WTC11 (cell line): Measurements from ENCODE around the gene PDE4B. TPM values are rescaled to one million over a fixed set of nuclear protein-coding genes. Genes with fewer than 3 reads are reported as not detected.

Experiments used
- ATAC-seq: fragments of 200-7000 bp; cut with Tn5 transposase; 2 replicates; pipeline ENCODE4 v1.10.0; 2021; ENCODE audit warnings: mild to moderate bottlenecking, moderate library complexity
- CTCF ChIA-PET: fragments of 300-600 bp; sonication (Branson Sonifier 250); formaldehyde crosslinking; loops from one replicate; lab custom pipeline; 2021; ENCODE audit warnings: antibody characterized with exemption; lab: Charles Lee
- POLR2A ChIA-PET: fragments of 350-600 bp; sonication (Branson Sonifier 250); formaldehyde crosslinking; loops from one replicate; lab custom pipeline; 2021; ENCODE audit warnings: antibody characterized with exemption; lab: Charles Lee
- DNase-seq: peaks from one replicate; pipeline ENCODE4 v3.0.0; 2021; ENCODE audit warnings: low spot score
- H3K27ac Mint-ChIP-seq: 2 replicates; pipeline ENCODE4 v1.8.0; 2021; ENCODE audit warnings: mixed read lengths
- H3K27me3 Mint-ChIP-seq: 2 replicates; pipeline ENCODE4 v1.8.0; 2021; ENCODE audit warnings: low read depth, mild to moderate bottlenecking, moderate library complexity, mixed read lengths
- H3K36me3 Mint-ChIP-seq: 2 replicates; pipeline ENCODE4 v1.8.0; 2021; ENCODE audit warnings: mixed read lengths
- H3K4me1 Mint-ChIP-seq: 2 replicates; pipeline ENCODE4 v1.8.0; 2022; ENCODE audit warnings: mixed read lengths
- H3K4me3 Mint-ChIP-seq: 2 replicates; pipeline ENCODE4 v1.8.0; 2021; ENCODE audit warnings: mild to moderate bottlenecking, moderate library complexity, mixed read lengths
- H3K9me3 Mint-ChIP-seq: 2 replicates; pipeline ENCODE4 v1.8.0; 2021; ENCODE audit warnings: mixed read lengths
- ELF4 ChIP-seq: sonication (generic); formaldehyde crosslinking; IDR thresholded peaks from 2 replicates; pipeline ENCODE4 v1.8.1; 2022; ENCODE audit warnings: low read depth, mild to moderate bottlenecking, moderate library complexity, missing genetic modification reagents
- EMX1 ChIP-seq: fragments of 250-450 bp; sonication (Bioruptor Pico); IDR thresholded peaks from 2 replicates; pipeline ENCODE4 v1.8.0; 2021; ENCODE audit warnings: mild to moderate bottlenecking
- HMGXB4 ChIP-seq: sonication (generic); formaldehyde crosslinking; IDR thresholded peaks from 2 replicates; pipeline ENCODE4 v1.8.1; 2023; ENCODE audit warnings: mild to moderate bottlenecking, moderate library complexity, missing genetic modification reagents
- JUN ChIP-seq: sonication (generic); formaldehyde crosslinking; IDR thresholded peaks from 2 replicates; pipeline ENCODE4 v1.8.0; 2023; ENCODE audit warnings: mild to moderate bottlenecking, missing genetic modification reagents
- MXD4 ChIP-seq: fragments of 250-450 bp; sonication (Bioruptor Pico); IDR thresholded peaks from 2 replicates; pipeline ENCODE4 v1.8.0; 2021; ENCODE audit warnings: mild to moderate bottlenecking, moderate library complexity, borderline replicate concordance
- MYBL2 ChIP-seq: sonication (generic); formaldehyde crosslinking; IDR thresholded peaks from 2 replicates; pipeline ENCODE4 v1.8.1; 2023; ENCODE audit warnings: mild to moderate bottlenecking, moderate library complexity, missing genetic modification reagents
- OVOL2 ChIP-seq: fragments of 250-450 bp; sonication (Bioruptor Pico); IDR thresholded peaks from 2 replicates; pipeline ENCODE4 v1.9.0; 2021; ENCODE audit warnings: mild to moderate bottlenecking, borderline replicate concordance
- PRDM15 ChIP-seq: sonication (generic); formaldehyde crosslinking; IDR thresholded peaks from 2 replicates; pipeline ENCODE4 v1.8.0; 2022; ENCODE audit warnings: missing genetic modification reagents
- PRRX2 ChIP-seq: fragments of 250-450 bp; sonication (Bioruptor Pico); IDR thresholded peaks from 2 replicates; pipeline ENCODE4 v1.8.0; 2021; ENCODE audit warnings: mild to moderate bottlenecking
- SP1 ChIP-seq: sonication (generic); formaldehyde crosslinking; conservative IDR thresholded peaks from 2 replicates; pipeline ENCODE4 v1.8.1; 2022; ENCODE audit warnings: missing genetic modification reagents
- ZNF232 ChIP-seq: sonication (generic); formaldehyde crosslinking; IDR thresholded peaks from 2 replicates; pipeline ENCODE4 v1.8.0; 2022; ENCODE audit warnings: mild to moderate bottlenecking, missing genetic modification reagents
- ZNF317 ChIP-seq: sonication (generic); formaldehyde crosslinking; IDR thresholded peaks from 2 replicates; pipeline ENCODE4 v1.8.1; 2023; ENCODE audit warnings: low read depth, mild to moderate bottlenecking, moderate library complexity, missing genetic modification reagents, borderline replicate concordance
- ZNF425 ChIP-seq: fragments of 250-450 bp; sonication (Bioruptor Pico); conservative IDR thresholded peaks from 2 replicates; pipeline ENCODE4 v1.9.0; 2021; ENCODE audit warnings: mild to moderate bottlenecking
- total RNA-seq: library from RNA; stranded (reverse); gene quantifications from 3 replicates; pipeline ENCODE4 v1.2.3, GENCODE V29; 2021
- TF ChIP-seq, protein P1 (sequence below): sonication (generic); formaldehyde crosslinking; IDR thresholded peaks from 2 replicates; pipeline ENCODE4 v1.8.1; 2022; ENCODE audit warnings: mild to moderate bottlenecking, moderate library complexity, missing genetic modification reagents
- TF ChIP-seq, protein P2 (sequence below): sonication (generic); formaldehyde crosslinking; IDR thresholded peaks from 2 replicates; pipeline ENCODE4 v1.8.1; 2023; ENCODE audit warnings: mild to moderate bottlenecking, missing genetic modification reagents
- TF ChIP-seq, protein P3 (sequence below): sonication (generic); formaldehyde crosslinking; IDR thresholded peaks from 2 replicates; pipeline ENCODE4 v1.8.0; 2023; ENCODE audit warnings: missing genetic modification reagents, mild to moderate bottlenecking, borderline replicate concordance
- TF ChIP-seq, protein P4 (sequence below): sonication (generic); formaldehyde crosslinking; IDR thresholded peaks from 2 replicates; pipeline ENCODE4 v1.8.1; 2023; ENCODE audit warnings: mild to moderate bottlenecking, missing genetic modification reagents, moderate library complexity

Gene PDE4B
- total RNA-seq, 1 experiment from 2014 or later, result 8.0 TPM

- H3K36me3 Mint-ChIP-seq, result no peaks in the 10 kb centered on the region
- H3K4me3 Mint-ChIP-seq, result no peak overlapping the region
- ChIA-PET POLR2A (no interaction called here), CTCF (no interaction called here)
- peaks cover 6% of the 10 kb centered on the region for H3K9me3 Mint-ChIP-seq
- no peak for DNase-seq
- ATAC-seq, result no peak
- peaks cover 6% of the 10 kb centered on the region for H3K27me3 Mint-ChIP-seq
- no peak overlapping the region for H3K27ac Mint-ChIP-seq
- TF ChIP-seq EMX1 (CRISPR knock-in tag), result no peak
- TF ChIP-seq ZNF232 (CRISPR knock-in tag), result no peak
- TF ChIP-seq, protein P1, sequence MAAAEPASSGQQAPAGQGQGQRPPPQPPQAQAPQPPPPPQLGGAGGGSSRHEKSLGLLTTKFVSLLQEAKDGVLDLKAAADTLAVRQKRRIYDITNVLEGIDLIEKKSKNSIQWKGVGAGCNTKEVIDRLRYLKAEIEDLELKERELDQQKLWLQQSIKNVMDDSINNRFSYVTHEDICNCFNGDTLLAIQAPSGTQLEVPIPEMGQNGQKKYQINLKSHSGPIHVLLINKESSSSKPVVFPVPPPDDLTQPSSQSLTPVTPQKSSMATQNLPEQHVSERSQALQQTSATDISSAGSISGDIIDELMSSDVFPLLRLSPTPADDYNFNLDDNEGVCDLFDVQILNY (CRISPR knock-in tag), result no peak
- no peak for TF ChIP-seq ZNF317 (CRISPR knock-in tag)
- TF ChIP-seq PRDM15, result no peak
- TF ChIP-seq SP1 (CRISPR knock-in tag), result no peak
- no peak for TF ChIP-seq PRRX2 (CRISPR knock-in tag)
- TF ChIP-seq JUN, result no peak
- TF ChIP-seq, protein P2, sequence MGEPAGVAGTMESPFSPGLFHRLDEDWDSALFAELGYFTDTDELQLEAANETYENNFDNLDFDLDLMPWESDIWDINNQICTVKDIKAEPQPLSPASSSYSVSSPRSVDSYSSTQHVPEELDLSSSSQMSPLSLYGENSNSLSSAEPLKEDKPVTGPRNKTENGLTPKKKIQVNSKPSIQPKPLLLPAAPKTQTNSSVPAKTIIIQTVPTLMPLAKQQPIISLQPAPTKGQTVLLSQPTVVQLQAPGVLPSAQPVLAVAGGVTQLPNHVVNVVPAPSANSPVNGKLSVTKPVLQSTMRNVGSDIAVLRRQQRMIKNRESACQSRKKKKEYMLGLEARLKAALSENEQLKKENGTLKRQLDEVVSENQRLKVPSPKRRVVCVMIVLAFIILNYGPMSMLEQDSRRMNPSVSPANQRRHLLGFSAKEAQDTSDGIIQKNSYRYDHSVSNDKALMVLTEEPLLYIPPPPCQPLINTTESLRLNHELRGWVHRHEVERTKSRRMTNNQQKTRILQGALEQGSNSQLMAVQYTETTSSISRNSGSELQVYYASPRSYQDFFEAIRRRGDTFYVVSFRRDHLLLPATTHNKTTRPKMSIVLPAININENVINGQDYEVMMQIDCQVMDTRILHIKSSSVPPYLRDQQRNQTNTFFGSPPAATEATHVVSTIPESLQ (CRISPR knock-in tag), result no peak
- TF ChIP-seq ELF4 (CRISPR knock-in tag), result no peak
- TF ChIP-seq MXD4 (CRISPR knock-in tag), result no peak
- TF ChIP-seq HMGXB4 (CRISPR knock-in tag), result no peak
- no peak for TF ChIP-seq OVOL2 (CRISPR knock-in tag)
- TF ChIP-seq, protein P3, sequence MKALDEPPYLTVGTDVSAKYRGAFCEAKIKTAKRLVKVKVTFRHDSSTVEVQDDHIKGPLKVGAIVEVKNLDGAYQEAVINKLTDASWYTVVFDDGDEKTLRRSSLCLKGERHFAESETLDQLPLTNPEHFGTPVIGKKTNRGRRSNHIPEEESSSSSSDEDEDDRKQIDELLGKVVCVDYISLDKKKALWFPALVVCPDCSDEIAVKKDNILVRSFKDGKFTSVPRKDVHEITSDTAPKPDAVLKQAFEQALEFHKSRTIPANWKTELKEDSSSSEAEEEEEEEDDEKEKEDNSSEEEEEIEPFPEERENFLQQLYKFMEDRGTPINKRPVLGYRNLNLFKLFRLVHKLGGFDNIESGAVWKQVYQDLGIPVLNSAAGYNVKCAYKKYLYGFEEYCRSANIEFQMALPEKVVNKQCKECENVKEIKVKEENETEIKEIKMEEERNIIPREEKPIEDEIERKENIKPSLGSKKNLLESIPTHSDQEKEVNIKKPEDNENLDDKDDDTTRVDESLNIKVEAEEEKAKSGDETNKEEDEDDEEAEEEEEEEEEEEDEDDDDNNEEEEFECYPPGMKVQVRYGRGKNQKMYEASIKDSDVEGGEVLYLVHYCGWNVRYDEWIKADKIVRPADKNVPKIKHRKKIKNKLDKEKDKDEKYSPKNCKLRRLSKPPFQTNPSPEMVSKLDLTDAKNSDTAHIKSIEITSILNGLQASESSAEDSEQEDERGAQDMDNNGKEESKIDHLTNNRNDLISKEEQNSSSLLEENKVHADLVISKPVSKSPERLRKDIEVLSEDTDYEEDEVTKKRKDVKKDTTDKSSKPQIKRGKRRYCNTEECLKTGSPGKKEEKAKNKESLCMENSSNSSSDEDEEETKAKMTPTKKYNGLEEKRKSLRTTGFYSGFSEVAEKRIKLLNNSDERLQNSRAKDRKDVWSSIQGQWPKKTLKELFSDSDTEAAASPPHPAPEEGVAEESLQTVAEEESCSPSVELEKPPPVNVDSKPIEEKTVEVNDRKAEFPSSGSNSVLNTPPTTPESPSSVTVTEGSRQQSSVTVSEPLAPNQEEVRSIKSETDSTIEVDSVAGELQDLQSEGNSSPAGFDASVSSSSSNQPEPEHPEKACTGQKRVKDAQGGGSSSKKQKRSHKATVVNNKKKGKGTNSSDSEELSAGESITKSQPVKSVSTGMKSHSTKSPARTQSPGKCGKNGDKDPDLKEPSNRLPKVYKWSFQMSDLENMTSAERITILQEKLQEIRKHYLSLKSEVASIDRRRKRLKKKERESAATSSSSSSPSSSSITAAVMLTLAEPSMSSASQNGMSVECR (CRISPR knock-in tag), result no peak
- TF ChIP-seq, protein P4, sequence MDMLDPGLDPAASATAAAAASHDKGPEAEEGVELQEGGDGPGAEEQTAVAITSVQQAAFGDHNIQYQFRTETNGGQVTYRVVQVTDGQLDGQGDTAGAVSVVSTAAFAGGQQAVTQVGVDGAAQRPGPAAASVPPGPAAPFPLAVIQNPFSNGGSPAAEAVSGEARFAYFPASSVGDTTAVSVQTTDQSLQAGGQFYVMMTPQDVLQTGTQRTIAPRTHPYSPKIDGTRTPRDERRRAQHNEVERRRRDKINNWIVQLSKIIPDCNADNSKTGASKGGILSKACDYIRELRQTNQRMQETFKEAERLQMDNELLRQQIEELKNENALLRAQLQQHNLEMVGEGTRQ (CRISPR knock-in tag), result no peak
- no peak for TF ChIP-seq MYBL2 (CRISPR knock-in tag)
- TF ChIP-seq ZNF425 (CRISPR knock-in tag), result no peak
- no peaks in the 10 kb centered on the region for H3K4me1 Mint-ChIP-seq
These were observed 73.7 kb downstream of the PDE4B start for GRCh38 chr1:65866439-65866838.
